PC-3 (cell line): Measurements from ENCODE around the gene NUP62.

ENCODE experiments used
- CTCF ChIP-seq: fragments of 300-600 bp; sonication (generic); conservative IDR thresholded peaks from 2 replicates; pipeline ENCODE4 v1.5.1; 2017; ENCODE audit warnings: antibody characterized with exemption, low read depth, mild to moderate bottlenecking, low read length
- EZH2 ChIP-seq: fragments of 300-600 bp; sonication (generic); IDR thresholded peaks from one replicate; pipeline ENCODE4 v1.6.1; 2017; ENCODE audit warnings: antibody characterized with exemption, mild to moderate bottlenecking, low read length; ENCODE audit not compliant: unreplicated experiment

GRCh38 chr19:49857838-49858087, 71.5 kb downstream of the NUP62 start:
- no peak for TF ChIP-seq CTCF
- TF ChIP-seq EZH2: no peak
